ENCODE results near the gene HIPK3.

Gene HIPK3

GRCh38 chr11:33387996-33388395, 130.8 kb downstream of the HIPK3 start:
- POLR2A ChIA-PET, result no interaction called here
- Histone ChIP-seq H3K4me1 (ENCODE audit: control insufficient read depth, insufficient read depth, low read length) (no peaks in the 10 kb centered on the region), H3K4me3 (ENCODE audit: low read depth, low read length) (no peak overlapping the region), H3K27ac (ENCODE audit: extremely low read depth, low read depth, low read length) (no peak overlapping the region), H3K9me3 (ENCODE audit: control insufficient read depth, insufficient read depth, low read depth, low read length) (no peaks in the 10 kb centered on the region), H3K36me3 (ENCODE audit: control insufficient read depth in 2 of 2, insufficient read depth in 1 of 2, low read length in 2 of 2) (no peaks in the 10 kb centered on the region)
- CTCF ChIA-PET, result interaction anchor here (0.7 kb wide), 1 partner anchor 28 kb away, joined by 4 read pairs; no protein-coding TSS in a partner anchor
- TF ChIP-seq, protein P1, sequence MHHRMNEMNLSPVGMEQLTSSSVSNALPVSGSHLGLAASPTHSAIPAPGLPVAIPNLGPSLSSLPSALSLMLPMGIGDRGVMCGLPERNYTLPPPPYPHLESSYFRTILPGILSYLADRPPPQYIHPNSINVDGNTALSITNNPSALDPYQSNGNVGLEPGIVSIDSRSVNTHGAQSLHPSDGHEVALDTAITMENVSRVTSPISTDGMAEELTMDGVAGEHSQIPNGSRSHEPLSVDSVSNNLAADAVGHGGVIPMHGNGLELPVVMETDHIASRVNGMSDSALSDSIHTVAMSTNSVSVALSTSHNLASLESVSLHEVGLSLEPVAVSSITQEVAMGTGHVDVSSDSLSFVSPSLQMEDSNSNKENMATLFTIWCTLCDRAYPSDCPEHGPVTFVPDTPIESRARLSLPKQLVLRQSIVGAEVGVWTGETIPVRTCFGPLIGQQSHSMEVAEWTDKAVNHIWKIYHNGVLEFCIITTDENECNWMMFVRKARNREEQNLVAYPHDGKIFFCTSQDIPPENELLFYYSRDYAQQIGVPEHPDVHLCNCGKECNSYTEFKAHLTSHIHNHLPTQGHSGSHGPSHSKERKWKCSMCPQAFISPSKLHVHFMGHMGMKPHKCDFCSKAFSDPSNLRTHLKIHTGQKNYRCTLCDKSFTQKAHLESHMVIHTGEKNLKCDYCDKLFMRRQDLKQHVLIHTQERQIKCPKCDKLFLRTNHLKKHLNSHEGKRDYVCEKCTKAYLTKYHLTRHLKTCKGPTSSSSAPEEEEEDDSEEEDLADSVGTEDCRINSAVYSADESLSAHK (tag by site-specific recombination; IDR thresholded peaks at IDR 0.05), result no peak
- TF ChIP-seq GLIS2 (tag by site-specific recombination; IDR thresholded peaks at IDR 0.05) (no peak), ZNF169 (tag by site-specific recombination; IDR thresholded peaks at IDR 0.05) (no peak), KLF8 (tag by site-specific recombination; IDR thresholded peaks at IDR 0.05) (no peak), ZNF423 (tag by site-specific recombination; IDR thresholded peaks at IDR 0.05) (no peak), ZNF529 (tag by site-specific recombination; IDR thresholded peaks at IDR 0.05; ENCODE audit: insufficient replicate concordance) (no peak), ZNF394 (tag by site-specific recombination; IDR thresholded peaks at IDR 0.05; ENCODE audit: borderline replicate concordance) (no peak), ZXDB (tag by site-specific recombination; IDR thresholded peaks at IDR 0.05) (no peak), ZNF777 (tag by site-specific recombination; IDR thresholded peaks at IDR 0.05; ENCODE audit: borderline replicate concordance) (no peak), ZSCAN23 (tag by site-specific recombination; IDR thresholded peaks at IDR 0.05) (no peak), TCF7L2 (IDR thresholded peaks at IDR 0.05; ENCODE audit: borderline replicate concordance, low read depth, low read length) (no peak), ZBTB26 (tag by site-specific recombination; optimal IDR thresholded peaks at IDR 0.05) (no peak), TSHZ1 (tag by site-specific recombination; IDR thresholded peaks at IDR 0.05; ENCODE audit: borderline replicate concordance) (no peak), RBAK (tag by site-specific recombination; IDR thresholded peaks at IDR 0.05) (no peak), ZNF302 (tag by site-specific recombination; IDR thresholded peaks at IDR 0.05; ENCODE audit: low read depth) (no peak)
- TF ChIP-seq, protein P2, sequence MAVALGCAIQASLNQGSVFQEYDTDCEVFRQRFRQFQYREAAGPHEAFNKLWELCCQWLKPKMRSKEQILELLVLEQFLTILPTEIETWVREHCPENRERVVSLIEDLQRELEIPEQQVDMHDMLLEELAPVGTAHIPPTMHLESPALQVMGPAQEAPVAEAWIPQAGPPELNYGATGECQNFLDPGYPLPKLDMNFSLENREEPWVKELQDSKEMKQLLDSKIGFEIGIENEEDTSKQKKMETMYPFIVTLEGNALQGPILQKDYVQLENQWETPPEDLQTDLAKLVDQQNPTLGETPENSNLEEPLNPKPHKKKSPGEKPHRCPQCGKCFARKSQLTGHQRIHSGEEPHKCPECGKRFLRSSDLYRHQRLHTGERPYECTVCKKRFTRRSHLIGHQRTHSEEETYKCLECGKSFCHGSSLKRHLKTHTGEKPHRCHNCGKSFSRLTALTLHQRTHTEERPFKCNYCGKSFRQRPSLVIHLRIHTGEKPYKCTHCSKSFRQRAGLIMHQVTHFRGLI (tag by site-specific recombination; IDR thresholded peaks at IDR 0.05), result no peak
